ENCODE measurements around the gene CHST15.

Gene CHST15

DNA sequence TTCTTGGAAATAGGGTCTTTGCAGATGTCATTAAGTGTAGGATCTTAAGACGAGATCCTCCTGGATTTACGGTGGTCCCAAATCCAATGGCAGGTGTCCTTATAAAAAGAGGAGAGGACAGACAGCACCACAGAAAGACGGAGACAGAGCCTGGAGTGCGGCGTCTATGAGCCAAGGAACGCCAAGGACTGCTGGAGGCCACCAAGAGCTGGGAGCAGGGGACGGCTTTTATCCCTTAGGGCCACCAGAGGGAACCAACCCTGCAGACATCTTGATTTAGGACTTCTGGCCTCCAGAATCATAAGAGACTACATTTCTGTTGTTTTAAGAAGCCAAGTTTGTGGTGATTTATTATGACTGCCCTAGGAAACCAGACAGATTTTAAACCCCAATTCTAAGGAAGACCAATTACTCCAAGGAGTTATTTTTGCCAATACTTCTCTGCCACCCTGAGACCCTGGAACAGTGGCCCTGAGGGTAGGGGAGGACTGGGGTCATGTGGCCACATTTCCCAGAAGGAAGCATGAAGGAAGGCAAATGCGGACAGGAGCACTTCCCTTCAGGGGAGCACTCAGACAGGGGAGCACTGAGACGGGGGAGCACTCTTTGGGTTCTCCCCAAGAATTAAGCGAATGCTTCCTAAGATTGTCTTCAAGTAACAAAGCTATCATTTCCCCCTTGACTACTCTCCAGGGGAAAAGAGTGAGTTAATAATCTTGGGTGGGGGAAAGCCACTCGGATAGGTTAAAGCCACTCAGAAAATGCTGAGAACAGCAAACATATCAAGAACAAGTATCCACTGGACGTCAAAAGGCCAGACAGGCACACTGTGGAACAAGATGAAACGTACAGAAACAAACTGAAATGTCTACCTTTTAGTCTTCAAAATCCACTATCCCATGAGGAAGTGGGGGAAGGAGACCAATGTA is 67.5 kb downstream of the CHST15 start:
- DNase-seq, result no peak

DNA sequence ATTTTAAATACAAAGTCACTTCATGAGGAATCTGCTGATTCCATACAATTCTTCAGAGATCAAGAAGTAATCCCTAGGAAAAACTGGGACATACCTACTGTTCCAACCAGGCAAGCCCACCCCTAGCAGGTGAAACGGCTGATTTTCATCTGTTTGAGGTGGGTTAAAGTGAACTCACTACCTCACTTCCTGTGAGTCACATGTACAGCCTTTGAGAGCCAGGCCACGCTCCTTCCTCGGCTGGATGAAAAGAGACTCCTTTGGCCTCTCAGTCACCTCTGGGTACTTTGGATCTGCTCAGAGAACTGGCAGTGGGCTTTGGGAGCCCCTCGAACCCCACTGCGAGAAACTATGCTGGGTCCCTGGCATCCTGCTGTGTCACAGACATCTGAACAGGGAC is 68.2 kb downstream of the CHST15 start:
- no peak for DNase-seq

DNA sequence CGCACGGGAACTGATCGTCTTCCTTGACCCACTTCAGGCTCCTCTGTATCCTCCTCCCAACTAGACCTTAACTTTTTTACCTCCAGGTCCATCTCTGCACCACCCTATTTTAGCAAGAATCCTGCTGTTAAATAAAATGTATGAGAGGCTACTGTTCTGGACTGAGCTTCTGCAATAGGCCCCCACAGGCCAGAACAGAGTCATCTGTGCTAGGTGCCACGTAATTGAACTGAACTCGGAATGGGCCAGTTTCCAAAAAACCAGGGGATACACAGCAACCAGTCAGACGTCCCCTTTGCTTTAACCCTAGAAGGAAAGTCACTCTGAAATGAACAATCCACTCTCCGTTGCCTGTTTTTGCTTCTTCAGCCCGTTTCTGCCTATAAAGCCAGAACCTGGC is 71.3 kb downstream of the CHST15 start:
- DNase-seq, result no peak

DNA sequence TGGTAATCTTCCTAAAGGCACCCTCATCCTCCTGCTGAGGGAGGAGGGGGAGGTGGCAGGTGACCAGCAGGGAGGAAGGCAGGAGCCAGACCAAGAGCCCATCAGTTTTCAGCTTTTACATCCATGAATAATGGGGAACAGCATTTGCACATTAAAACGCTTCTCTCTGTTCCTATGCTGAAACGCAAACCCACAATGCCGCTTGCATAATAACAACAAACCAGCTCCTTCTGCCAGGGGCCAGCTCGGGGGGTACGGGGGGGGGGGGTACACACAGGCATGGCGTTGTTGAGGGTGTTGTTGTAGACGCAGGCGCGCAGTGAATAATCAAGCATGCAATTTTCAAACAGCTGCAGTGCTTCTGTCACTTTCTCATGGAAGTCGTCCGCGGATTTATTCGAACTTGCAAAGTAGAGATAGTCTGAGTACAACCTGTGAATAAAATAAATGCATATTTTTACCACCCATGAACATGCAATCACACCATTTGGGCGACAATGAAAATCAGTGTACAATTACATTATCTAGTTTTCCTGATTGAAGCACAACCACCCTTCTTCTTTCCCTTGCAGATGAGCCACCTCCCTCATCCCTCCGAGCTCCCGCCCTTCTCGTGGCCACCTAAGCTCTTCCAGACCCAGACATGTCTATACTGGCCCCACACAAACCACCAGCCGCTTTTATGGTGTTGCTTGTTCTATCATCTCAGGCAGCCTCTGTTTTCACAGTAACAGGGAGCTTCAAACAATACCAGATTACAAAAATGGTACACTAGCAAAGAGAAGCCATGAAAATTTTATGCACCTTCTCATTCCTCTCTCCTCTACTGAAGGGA is 72.2 kb downstream of the CHST15 start:
- no peak for DNase-seq

DNA sequence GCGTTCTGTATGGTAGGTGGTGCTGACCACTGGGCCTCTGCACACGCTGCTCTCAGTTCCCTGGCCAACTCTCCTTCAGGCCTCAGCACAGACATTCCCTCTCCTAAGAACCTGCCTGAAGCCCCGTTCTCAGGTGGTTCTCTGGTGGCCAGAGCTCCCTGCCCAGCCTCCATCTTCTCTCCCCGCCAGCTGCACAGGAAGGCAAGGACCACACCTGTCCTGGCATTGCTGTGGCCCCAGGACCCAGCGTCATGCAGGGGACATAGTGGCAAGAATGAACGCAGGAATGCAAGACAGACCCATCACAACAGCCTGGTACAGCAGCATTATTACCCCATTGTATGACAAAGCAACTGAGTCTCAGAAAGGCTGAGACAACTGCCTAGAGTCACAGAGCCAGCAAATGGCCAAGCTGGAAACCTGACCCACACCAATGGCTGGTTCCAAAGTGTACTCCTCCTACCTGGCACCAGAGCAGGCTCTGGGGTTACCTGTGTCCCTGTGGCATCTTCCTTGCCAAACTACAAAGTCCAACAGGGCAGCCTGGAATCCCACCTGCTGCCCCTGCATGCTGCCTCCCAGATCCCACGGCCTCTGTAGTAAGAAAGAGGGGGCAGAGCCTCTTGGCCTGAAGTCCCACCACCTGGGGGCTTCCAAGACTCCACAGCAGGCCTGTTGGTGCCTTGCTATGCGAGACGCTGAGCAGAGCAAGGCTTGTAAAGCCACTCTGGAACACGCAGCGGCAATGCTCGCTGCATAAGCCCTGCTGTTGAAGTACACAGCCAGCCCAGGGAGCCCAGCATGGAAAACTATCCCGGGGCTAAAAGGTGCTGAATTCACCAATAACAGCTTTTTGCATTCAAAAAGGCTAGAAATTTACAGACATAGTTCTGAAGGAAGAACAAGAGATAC is 73.3 kb downstream of the CHST15 start:
- DNase-seq, result no peak

DNA sequence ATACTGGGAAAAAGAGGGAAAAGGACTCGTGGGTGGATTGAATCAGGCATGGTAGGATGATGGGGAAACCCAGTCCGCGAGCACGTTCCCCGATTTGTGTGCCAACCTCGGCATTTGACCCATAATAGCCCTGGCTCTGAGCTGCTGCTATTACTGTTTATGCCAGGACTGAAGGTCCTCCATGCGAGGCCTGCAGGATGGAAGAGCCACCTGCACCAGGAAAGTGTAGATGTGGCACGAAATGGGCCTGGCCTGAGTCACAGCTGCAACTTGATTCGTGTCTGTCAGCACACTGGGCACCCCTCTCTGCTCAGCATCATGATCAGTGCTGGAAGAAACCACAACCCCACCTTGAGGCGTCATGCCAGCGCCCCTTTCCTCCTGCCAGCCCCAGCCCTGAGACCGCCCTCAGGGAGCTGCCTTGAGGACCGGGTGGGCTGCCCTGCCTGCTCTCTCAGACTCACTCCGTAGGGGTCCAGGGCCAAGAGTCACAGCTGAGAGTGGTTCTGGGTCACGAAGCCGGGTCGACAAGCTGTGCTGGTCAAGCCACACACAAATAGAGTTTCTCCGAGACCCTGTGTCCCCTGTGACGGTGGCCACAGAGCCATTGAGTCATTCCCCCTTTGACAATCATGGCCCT is 74.4 kb downstream of the CHST15 start:
- no peak for DNase-seq

DNA sequence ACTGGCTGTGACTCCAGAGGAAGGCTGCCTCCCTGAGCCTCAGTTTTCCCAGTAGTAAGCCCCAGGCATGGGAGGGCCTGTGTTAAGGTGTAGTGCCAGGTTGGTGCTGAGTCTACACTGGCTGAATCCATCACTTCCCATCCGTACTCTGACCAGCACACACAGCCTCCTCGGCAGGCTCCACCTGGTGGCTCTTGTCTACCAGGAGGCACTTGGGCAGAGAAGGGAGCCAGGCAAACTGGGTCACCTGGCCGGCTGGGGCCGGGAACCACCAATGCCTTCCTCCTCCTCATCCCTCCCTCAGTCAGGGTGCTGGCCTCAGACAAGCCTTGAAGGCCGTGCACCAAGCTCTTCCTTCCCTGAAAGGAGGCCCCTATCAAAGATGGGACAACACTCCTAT is 75.7 kb downstream of the CHST15 start:
- DNase-seq, result no peak

DNA sequence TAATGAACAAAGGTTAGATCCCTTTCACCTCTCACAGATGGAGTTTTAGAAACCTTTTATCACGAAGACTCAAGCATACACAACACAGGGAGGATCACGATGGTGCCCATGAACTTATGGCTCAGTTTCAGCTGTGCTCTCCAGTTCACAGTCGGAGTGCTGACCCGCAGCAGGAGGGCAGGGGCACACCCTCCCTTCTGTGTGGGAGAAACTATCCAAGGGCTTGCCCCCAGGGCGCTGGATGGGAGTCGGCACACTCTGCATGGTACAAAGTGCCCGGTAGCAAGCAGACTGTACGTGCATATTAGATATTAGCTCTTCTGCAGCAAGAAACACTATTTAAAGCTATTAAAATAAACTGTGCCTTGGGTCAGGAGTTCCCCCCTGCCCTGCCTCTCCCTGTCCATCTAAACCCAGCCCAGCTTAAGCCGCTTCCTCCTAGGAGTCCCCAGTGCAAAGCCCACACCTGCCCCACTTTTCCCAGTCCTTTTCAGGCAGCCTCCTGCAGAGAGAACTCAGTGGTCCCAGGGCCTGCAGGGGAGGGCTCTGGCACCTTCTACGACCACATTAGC is 76.5 kb downstream of the CHST15 start:
- DNase-seq, result no peak

DNA sequence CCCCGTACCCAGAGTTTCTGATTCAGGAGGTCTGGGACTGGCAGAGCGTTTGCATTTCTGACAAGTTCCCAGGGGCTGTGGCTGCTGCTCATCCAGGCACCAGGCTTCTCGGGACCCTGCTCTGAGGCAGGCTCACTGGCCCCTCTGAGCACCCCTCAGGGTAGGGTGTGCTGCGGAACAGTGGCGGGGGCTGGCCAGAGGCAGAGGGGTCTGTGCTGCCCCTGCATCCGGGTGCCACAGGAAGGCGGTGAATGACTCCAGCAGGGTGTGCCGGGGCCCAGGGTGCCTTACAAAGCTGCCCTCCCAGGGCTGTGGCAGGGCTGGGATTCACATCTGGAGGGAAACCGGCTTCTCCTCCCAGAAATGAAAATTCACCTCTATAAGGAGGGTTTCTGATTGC is 77.4 kb downstream of the CHST15 start:
- no peak for DNase-seq

DNA sequence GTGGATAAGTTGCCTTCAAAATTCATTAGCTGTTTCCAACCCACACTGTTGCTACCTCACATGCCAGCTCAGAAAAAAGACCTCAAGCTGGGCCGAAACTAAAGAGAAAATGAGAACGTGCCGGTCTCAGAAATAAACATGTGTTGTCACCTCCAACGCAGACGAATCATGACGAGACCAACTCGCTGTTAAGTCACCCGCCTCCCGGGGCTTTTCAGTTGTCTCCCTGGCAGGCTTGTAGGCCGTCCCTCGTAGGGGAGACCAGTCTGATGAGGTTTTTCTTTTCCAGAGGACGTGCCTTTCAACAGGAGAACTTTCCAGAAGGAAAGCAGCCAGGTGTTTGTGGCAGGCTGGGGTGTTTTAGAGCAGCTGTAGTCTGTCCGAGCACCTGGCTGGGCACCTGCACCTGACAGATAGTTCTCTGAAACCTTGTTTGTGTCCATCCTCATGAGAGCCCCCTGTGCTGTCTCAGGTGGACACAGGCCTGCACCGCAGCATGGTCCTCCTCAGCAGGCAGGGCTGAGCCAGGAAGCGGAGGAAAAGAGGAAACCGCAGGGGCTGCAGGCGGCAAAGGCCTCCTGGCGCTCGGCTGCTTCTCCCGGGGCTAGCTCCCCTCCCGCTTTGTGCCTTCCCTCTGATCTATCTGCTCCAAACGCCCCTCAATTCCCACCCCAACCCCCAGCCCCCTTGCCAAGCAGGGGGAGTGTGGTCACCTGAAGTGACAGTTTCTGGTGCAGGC is 78.8 kb downstream of the CHST15 start:
- DNase-seq, result no peak

DNA sequence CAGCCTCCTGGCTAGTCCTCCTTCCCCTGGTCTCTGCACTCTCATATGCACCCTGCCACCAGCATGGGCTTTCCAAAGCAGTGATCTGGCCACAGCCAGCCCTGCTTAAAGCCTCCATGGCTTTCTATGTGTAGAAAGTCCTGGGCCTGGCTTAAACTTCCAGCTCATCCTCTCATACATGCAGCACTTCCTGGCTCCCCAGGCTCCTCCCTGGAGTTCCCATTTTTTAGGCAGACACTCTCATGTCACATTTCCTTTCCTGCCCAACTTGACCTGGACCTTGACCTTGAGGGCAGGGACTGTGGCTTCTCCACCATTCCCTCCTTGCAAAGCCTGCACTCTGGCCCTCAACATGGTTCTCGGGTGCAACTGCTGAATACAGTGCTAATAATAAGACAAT is 79.5 kb downstream of the CHST15 start:
- no peak for DNase-seq

DNA sequence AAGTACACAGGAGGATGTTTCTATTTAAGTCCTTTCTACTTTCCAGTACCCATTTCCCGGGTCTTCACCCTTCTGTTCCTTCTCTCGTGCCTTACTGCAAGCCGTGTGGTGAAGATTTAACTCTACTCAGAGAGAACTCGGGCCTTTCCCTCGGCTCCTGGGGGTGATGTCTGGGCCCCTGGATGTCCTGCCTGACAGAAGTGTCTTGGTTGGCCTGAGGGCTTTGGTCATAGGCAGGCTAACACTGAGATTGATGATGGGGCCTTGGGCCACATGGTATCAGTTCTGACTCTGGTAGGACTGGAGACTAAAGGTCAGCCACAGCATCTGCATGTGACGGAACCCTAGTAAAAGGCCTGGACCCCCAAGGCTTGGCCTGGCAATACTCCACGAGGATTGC is 80.4 kb downstream of the CHST15 start:
- DNase-seq, result no peak

DNA sequence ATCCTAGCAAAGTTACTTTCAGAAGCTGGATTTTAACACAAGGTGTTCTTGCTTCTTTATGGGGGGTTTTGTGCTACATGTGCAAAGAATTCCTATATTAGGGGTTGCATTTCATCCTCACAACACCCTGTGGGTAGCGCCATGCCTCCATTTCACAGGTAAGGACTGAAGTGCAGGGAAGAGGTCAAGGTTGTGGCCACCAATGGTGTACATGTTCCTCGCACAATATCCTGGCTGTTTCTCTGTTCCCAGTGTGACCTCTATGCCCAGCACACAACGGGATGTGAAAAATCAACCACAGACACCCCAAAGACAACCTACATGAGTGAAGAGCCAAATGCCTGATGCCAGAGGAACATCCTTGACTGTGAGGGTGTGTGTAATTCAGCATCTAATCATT is 80.8 kb downstream of the CHST15 start:
- DNase-seq, result no peak

DNA sequence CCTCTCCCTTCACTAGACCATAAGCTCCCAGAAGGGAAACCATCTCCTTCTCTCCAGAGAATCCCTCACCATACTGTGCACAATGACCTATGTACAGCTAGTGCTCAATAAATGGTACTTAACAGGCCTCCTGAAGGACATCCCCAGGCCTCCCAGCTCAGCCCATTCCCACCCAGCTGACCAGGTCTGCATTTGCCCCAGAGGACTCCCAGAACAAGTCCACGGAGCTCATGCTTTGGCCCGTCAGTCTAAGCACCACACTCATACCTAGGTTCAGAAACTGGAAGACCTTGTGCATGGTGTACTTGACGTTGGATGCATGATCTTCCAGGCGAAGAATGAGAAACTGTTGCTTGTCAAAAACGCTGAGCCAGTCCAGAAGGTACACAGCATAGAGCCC is 81.3 kb downstream of the CHST15 start:
- no peak for DNase-seq

DNA sequence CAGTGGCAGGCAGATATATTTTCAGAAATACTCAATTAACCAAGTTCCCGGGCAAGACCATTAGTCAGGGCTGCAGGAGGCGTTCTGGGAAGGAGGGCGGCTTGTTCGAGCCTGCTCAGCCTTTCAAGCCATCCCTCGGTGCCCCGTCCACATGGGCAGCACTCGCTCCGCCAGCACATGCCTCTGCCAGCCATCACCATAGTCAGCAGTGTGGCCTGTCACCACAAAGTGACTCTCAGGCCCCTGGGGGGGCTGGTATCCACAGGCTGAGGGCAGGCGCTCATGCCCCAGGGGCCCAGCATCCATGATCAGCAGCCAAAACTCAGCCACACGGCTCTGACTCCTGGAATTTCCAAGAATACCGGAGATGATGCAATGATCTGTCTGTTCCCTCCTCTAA is 81.9 kb downstream of the CHST15 start:
- DNase-seq, result no peak

DNA sequence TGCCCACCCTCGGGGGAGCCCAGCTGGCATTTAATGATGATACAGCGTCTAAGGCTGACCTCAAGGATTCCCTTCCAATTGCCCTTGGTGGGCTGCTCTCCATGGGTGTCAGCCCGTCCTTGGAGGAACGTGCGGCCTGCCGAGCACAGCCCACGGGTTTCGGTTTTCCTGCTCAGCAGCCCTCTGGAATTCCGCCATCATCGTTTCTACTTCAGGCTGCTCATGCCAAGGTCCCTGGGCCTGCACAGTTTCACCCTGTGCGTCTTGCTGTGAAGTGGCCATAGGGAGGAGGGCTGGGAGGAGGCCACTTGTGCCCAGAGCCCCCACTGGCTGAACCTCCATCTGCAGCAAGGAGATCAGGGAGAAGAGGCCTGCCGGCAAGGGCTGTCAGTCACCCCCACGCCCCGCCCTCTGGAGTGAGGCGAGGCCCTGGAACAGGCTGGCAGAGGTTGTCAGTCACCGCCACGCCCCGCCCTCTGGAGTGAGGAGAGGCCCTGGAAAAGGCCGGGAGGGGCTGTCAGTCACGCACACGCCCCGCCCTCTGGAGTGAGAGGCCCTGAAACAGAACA is 82.8 kb downstream of the CHST15 start:
- no peak for DNase-seq

DNA sequence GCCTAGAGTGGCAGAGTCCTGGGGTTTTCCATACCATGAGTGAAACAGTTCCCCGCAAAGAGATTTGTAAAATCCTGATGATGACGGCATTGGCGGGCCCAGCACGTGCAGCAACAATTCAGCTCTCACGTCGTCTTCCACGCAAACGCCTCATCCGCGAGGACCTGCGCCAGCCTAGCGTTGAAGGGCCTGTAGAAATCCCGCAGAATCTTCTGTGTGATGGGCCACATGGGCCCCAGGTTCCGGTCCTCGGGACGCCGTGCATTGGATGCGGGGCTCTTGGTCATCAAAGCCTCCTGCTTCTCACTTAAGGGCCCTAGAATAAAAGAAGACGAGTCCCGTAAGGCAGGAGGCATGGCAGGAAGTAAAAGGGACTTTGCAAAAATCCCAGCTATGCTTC is 83.4 kb downstream of the CHST15 start:
- DNase-seq, result no peak

DNA sequence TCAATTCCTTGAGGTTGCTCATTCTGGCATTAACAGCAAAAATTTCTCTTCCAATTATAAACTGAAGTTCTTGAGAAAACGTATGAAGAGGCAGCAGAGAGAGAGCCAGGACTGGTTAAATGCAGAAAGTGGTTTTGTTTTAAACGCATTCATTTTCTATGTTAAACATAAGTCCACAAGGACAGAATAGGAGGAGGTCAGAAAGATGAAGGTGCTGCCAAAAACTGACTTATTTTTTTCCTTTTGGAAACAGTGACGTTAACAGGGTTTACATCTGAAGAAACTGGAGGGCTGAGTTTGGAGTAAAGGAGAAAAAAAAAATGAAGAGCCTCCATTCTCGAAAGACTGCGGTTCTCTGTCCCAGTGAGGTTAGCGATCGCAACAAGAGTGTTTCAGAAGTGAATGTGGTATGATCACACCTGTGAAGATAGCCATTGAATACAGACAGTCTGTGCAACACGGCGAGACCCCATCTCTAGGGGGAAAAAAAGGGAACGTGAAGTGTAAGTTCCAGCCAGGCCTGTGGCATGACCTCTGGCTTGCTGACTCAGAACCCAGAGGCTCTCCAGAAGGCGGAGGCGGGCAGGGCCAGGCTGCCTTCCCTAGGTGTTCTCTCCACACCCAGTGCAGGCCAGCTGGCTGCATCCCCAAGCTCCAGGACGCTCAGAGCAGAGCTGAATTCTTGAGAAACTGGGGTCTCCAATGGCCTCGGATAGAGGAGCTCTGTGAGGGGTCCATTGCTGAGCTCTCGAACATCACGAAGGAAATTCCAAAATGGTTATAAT is 84.0 kb downstream of the CHST15 start:
- DNase-seq, result no peak

DNA sequence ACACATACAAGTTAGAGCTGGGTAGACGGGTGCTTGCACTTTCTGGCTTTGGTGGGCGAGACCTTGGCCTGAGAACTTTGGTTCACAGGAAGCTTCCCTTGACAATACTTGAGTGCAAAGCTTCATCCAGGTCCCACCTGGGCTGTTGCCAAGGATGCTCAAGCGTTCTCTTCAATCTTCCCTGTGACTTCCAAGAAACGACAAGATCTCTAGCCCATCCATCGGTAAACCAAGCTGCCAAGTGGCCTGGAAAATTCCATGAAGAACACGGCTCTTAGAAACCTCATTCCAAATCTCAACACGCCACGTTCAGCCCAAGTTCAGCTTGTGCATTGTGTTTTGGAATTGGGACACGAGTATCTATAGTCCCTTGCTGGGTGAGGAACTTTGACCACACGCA is 84.7 kb downstream of the CHST15 start:
- no peak for DNase-seq

DNA sequence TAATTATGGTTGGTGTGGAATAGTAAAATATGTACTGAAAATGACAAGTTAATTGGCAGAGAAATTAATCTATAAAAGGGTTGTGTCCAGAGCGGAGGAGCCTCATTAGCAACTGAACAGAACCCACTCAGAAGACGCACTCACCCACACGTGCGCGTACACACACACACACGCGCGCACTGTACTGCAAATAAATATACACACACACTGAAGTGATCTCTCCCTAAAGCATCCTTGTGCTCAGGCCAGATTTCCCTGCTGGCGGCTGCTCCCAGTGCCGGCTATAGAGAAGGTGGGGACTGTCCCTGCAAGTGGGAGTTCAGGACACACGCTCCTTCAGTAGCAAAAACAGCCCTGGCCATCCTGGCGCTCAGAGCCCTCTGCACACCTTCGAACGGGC is 85.2 kb downstream of the CHST15 start:
- DNase-seq, result no peak

Measured in SW 1271 (cell line).